ENCODE data around the gene LMO1. TPM values are rescaled to one million over a fixed set of nuclear protein-coding genes. Genes with fewer than 3 reads are reported as not detected.

Gene LMO1
- total RNA-seq, 1 experiment from 2014 or later = 0.27 TPM

- Histone ChIP-seq H2AFZ (ENCODE audit: low read depth, low read length, poor library complexity, severe bottlenecking) (peak overlapping the region; percentile 81), H3K27me3 (ENCODE audit: insufficient read depth, low read length) (no peaks in the 10 kb centered on the region), H3K36me3 (ENCODE audit: control insufficient read depth in 1 of 2, insufficient read depth in 2 of 2, low read length in 2 of 2) (no peaks in the 10 kb centered on the region), H3K79me2 (ENCODE audit: insufficient read depth, low read length) (no peaks in the 10 kb centered on the region), H3K27ac (ENCODE audit: low read depth, low read length) (no peak overlapping the region), H3K4me2 (ENCODE audit: low read length) (peak overlapping the region; percentile 59), H3K9me2 (ENCODE audit: insufficient read depth) (no peaks in the 10 kb centered on the region), H3K4me1 (ENCODE audit: control insufficient read depth in 1 of 2, insufficient read depth in 2 of 2, low read length in 2 of 2) (peaks cover 5 to 8% of the 10 kb centered on the region in 2 experiments; a peak in 2 of 4 replicates), H3K9ac (ENCODE audit: low read length) (no peak overlapping the region), H3K9me3 (ENCODE audit: control insufficient read depth in 1 of 2, insufficient read depth in 1 of 2, low read depth in 1 of 2, low read length in 2 of 2) (no peaks in the 10 kb centered on the region), H4K20me1 (ENCODE audit: insufficient read depth) (no peaks in the 10 kb centered on the region), H3K4me3 (replicated peaks in 1 of 2; ENCODE audit: low read depth in 1 of 2, low read length in 2 of 2) (no peak overlapping the region)
- ChIA-PET RAD21 (ENCODE audit: low non-redundant PET in 1 of 2, low total read pairs in 2 of 2, uncharacterized antibody in 2 of 2, unreplicated experiment in 2 of 2) (interaction anchor here (0.6 to 1.3 kb wide), 4 partner anchors 16 to 269 kb away, joined by 3 read pairs; no protein-coding TSS in a partner anchor), POLR2A (no interaction called here), CTCF (interaction anchor here (0.8 to 1.8 kb wide), 19 partner anchors 9 to 304 kb away, joined by 3 to 22 read pairs (median 4); no protein-coding TSS in a partner anchor)
- TF ChIP-seq FOSL1 (IDR thresholded peaks at IDR 0.05; ENCODE audit: low read depth) (no peak), POLR2AphosphoS5 (IDR thresholded peaks at IDR 0.05; ENCODE audit: low read depth, low read length) (no peak), MAX (IDR thresholded peaks at IDR 0.05) (no peak), RAD21 (IDR thresholded peaks at IDR 0.05; ENCODE audit: low read depth) (no peak), CTCF (IDR thresholded peaks at IDR 0.05 in 2 of 3, conservative IDR thresholded peaks at IDR 0.05 in 1 of 3; ENCODE audit: borderline replicate concordance in 1 of 3, insufficient read depth in 1 of 3, low read depth in 2 of 3, low read length in 2 of 3) (no peak), EZH2 (IDR thresholded peaks at IDR 0.05) (no peak), SRF (IDR thresholded peaks at IDR 0.05; ENCODE audit: low read depth) (no peak), TCF7L2 (IDR thresholded peaks at IDR 0.05; ENCODE audit: borderline replicate concordance, extremely low read depth, insufficient read depth, insufficient read length) (no peak), JUND (IDR thresholded peaks at IDR 0.05) (no peak), ZFX (IDR thresholded peaks at IDR 0.05) (no peak), CBX3 (IDR thresholded peaks at IDR 0.05; ENCODE audit: low read depth) (no peak), ATF3 (IDR thresholded peaks at IDR 0.05) (no peak), ZBTB33 (IDR thresholded peaks at IDR 0.05; ENCODE audit: extremely low read depth, insufficient replicate concordance, low read length) (no peak)
- no TSS peak for BruUV-seq (replicated peaks)
- ATAC-seq (peak; percentile 33), DNase-seq (ENCODE audit: low read depth, low spot score) (no peak)
- intact Hi-C loops (cut with micrococcal nuclease) = no loop called here
Measured at GRCh38 chr11:8263109-8263768, 439 bp downstream of the LMO1 start.

Measured in HCT116 (cell line).